Stimulated activated CD4-positive, alpha-beta T cell treated with anti-CD3 and anti-CD28 coated beads, Interleukin-15, amount 100 ng/mL, for 48 hours (primary cell): Measurements from ENCODE around the gene RETREG3.
A peak's percentile ranks its signal among the peaks of the same experiment; 100 is the strongest.
"Not testable (repeated sequence)": the region's sequence is repeated elsewhere in the genome, so short reads cannot be mapped to it uniquely, and the experiment has no call there.

Experiments used
- DNase-seq, 2 donors: peaks; one replicate each; pipeline ENCODE4 v3.0.0-alpha.2; 2020; ENCODE audit warnings: low read depth in 2 of 2

RETREG3 gene

GRCh38 chr17:42609182-42609813 lies at the start of gene RETREG3, which contains the start of gene TUBG1:
Gene RETREG3 (minus strand): TSS chr17:42609374. CDS start chr17:42609324, 50 bp downstream.
Gene TUBG1 (plus strand): TSS chr17:42609683. CDS start chr17:42609738, 55 bp downstream.
- DNase-seq: peak; percentile 98 to 99

GRCh38 chr17:42657824-42658588 lies 48.8 kb upstream of the RETREG3 start:
- no peak for DNase-seq

- DNase-seq: no peak
Measured at GRCh38 chr17:42655528-42655927, 46.4 kb upstream of the RETREG3 start.

GRCh38 chr17:42653179-42654124 lies 44.3 kb upstream of the RETREG3 start:
- DNase-seq: no peak

GRCh38 chr17:42651392-42651791 lies 42.2 kb upstream of the RETREG3 start:
- DNase-seq: no peak

- no peak for DNase-seq
Measured at GRCh38 chr17:42647778-42648177, 38.6 kb upstream of the RETREG3 start.

- no peak for DNase-seq
Measured at GRCh38 chr17:42642336-42642735, 33.2 kb upstream of the RETREG3 start.

- no peak for DNase-seq
Measured at GRCh38 chr17:42640121-42640520, 30.9 kb upstream of the RETREG3 start.

- no peak for DNase-seq
Measured at GRCh38 chr17:42639525-42640113, 30.4 kb upstream of the RETREG3 start.

- DNase-seq: no peak
Measured at GRCh38 chr17:42632949-42633444, 23.8 kb upstream of the RETREG3 start.

GRCh38 chr17:42629411-42630009 lies 20.3 kb upstream of the RETREG3 start:
- DNase-seq: no peak

GRCh38 chr17:42627032-42627764 lies 18.0 kb upstream of the RETREG3 start:
- DNase-seq: not testable (repeated sequence)

- DNase-seq: no peak
Measured at GRCh38 chr17:42623732-42624596, 14.8 kb upstream of the RETREG3 start.

GRCh38 chr17:42623271-42623670 lies 14.1 kb upstream of the RETREG3 start:
- DNase-seq: no peak

- DNase-seq: not testable (repeated sequence)
Measured at GRCh38 chr17:42621987-42622386, 12.8 kb upstream of the RETREG3 start.

- no peak for DNase-seq
Measured at GRCh38 chr17:42618442-42619150, 9.4 kb upstream of the RETREG3 start.

GRCh38 chr17:42617956-42618431 lies 8.8 kb upstream of the RETREG3 start:
- no peak for DNase-seq

- DNase-seq: no peak
Measured at GRCh38 chr17:42613699-42614295, 4.6 kb upstream of the RETREG3 start.
